ENCODE measurements around the gene ORM1.

GRCh38 chr9:114339130-114339908 lies 16.4 kb downstream of the ORM1 start:
- TF ChIP-seq L3MBTL2 (conservative IDR thresholded peaks at IDR 0.05) (no peak), SP1 (IDR thresholded peaks at IDR 0.05) (no peak), HDGF (IDR thresholded peaks at IDR 0.05; ENCODE audit: borderline replicate concordance) (no peak), ARNT (IDR thresholded peaks at IDR 0.05) (no peak), LEF1 (IDR thresholded peaks at IDR 0.05; ENCODE audit: borderline replicate concordance) (no peak), SUZ12 (IDR thresholded peaks at IDR 0.05) (no peak), FOXA1 (IDR thresholded peaks at IDR 0.05) (no peak), FOXM1 (IDR thresholded peaks at IDR 0.05; ENCODE audit: borderline replicate concordance) (no peak), ELF4 (IDR thresholded peaks at IDR 0.05) (no peak), BHLHE40 (IDR thresholded peaks at IDR 0.05; ENCODE audit: borderline replicate concordance) (no peak), FOXK2 (IDR thresholded peaks at IDR 0.05) (no peak)

Measured in HEK293T (cell line).